Islet precursor cell (in vitro differentiated cells): Measurements from ENCODE around the gene ARFGAP1.
A peak's percentile ranks its signal among the peaks of the same experiment; 100 is the strongest.

Experiments
- DNase-seq: peaks from one replicate; pipeline ENCODE4 v3.0.0-alpha.2; 2018

The ARFGAP1 gene

DNA sequence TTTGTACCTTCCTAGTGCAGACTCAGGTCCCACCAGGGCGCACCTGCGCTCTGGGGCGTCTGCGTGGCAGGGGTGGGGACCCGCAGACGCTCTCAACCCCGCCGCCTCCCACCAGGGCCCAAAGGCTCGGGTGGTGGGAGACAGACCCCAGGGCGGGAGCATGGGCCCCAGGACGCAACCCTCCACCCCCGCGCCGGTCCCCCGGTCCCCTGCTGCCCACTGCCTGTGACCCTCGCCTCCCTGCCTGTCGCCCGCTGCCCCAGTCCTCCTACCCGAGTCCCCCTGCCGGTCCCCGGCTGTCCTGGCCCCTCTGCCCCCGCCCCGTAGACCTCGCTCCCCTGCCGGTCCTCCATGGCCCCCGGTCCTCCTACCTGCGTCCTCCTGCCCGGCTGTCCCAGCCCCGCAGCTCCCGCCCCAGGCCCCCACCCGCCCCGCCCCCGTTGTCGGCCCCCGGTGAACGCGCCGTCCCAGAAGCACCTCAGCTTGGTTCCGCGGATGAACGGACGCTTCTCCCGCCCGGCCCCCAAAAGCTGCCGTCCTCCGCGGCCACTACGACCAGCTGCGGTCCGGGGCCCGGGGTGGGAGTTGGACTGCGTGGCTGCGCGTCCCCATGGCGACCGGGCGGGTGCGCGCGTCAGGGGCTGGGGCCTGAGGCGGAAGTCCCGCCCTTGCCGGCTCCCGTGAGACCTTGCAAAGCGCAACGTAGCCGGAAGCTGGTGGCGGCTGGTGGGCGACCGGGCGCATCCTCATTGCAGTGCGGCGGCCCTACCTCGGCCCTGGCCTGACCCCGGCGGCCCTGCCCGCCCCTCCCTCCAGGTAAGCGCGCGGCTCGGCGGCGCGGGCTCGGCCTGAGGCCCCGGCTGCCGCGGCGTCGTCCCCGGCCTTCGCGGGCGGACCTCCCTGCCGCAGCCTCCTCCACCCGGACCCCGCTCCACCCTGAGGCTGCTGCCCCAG is at the start of gene ARFGAP1:
Gene ARFGAP1 (plus strand): TSS at position 709 of the 954 bp plus-strand sequence. CDS start 2,768 bp downstream, outside the sequence.
- DNase-seq = peak; percentile 96

DNA sequence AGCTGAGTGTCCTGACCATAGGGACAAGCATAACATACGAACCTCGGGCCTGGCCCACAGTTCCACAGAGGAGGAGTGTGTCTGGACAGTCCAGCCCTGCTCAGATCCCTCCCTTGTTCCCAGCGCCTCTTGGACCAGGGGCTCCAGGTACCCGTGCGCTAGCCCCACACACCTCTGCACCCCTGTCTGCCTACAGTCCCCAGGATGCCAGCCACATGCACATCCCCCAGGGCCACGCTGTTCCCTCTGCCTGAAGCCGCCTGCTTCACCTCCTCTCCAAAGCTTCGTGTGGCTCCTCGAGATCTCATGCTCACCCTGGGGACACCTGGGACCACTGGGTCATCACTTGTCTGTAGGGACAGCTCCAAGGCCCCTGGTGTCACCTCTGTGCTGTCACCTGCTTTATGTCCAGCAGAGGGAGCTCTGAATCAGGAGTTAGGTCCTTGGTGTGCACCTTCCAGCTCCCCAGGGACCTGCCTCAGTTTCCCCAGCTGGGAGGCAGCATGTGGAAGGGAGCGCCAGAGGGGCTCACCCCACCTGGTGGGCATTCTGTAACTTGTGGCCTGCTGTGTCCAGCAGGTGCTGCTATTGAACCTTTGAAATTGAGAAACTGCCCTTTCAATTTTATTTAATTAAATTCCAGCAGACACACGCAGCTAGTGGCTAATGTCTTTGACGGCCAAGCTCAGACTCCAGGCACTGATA is 49.3 kb upstream of the ARFGAP1 start:
- no peak for DNase-seq

DNA sequence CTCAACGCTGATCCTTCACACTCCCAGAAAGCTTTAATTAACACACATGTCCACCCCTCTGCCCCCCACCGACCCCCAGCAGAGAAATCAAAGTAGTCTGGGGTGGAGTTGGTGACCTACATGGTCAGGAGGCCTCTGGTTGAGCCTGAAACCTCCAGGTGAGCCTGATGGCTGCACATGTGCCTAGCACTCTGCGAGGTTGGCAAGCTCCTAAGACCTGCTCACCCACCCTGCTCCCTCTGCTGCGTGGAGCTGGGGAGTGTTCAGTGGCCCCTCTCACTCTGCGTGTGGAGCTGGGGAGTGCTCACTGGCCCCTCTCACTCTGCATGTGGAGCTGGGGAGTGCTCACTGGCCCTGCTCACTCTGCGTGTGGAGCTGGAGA is 48.8 kb upstream of the ARFGAP1 start:
- no peak for DNase-seq

DNA sequence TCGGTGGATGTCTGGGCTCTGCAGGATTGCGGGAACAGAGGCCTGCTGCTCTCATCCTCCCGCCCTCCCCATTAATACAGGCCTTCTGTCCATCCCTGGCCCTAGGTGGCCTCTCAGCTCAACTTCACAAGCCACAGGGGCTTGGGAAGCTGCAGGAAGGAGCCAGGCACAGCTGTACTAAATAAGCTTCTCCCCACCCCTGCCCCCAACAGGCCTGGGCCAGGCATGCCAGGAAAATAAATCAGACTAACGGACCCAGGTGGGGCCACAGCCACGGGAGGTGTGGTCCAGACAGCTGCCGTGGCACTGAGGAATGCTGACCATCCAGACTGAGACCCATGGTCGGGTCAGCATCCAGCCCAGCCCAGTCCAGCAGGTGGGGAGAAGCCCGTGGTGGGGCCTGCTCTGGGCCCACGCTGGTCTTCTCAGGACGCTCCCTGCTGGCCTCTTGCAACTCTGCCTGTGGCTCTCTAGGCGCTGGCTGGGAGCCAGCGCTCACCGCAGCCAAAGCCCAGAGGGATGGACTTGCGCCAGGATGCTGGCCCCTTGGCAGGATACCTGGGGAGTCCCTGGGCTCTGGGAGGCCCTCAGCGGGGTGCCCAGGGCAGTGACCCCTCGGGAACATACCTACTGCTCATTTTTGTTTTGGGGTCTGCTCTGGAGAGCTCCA is 48.1 kb upstream of the ARFGAP1 start:
- DNase-seq = peak; percentile 96

DNA sequence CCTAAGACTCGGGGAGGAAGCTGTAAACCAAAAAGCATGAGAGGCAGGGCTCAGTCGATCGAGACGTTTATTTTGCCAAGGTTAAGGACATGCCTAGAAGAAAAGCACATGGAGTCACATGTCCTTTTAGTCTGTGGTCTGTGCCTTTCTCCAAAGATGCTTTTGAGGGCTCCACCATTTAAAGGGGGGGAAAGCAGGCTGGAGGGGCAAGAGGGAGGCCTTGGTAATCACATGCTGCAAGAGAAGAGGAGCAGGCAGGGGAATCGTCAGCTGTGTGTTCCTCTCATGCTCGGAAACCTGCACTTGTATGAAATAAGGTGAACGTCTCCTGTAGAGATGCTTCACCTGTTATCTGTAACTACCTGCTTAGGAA is 47.5 kb upstream of the ARFGAP1 start:
- DNase-seq = no peak

DNA sequence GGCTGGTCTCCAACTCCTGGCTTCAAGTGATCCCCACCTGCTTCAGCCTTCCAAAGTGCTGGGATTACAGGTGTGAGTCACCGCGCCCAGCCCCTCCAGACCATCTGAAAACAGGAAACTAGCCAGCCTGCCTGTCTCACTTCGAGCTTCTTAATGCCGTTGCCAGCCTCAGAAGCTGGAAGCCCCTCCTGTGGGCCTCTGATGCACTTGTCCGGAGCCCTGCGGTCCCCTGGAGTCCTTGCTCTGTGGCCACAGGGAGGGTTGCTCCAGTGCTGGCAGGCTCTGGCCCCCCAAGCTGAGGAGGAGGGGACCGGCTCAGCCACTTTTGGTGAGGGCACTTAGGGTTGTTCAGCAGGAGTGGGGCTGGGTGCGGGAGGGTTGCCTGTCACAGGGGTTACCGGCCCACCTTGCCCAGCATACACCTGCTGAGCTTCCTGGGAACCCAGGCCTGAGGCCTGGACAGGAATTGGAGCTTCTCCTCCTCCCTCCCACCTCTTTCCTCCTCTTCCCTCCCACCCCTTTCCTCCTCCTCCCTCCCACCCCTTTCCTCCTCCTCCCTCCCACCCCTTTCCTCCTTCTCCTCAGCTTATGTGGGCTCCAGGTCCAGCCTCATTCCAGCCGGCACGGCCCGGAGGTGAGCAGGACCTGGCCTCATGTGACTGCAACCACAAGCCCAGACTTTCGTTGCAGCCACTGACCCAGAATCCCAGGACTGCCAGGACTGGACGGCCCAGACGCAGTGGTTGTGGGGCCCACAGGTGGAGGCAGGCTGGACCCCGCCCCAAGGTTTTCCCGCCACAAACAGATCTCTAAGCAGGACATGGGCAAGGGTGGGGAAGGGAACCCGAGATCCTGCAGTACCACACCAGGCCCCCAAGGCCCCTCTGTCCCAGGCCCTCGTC is 46.3 kb upstream of the ARFGAP1 start:
- peak; percentile 92 for DNase-seq

DNA sequence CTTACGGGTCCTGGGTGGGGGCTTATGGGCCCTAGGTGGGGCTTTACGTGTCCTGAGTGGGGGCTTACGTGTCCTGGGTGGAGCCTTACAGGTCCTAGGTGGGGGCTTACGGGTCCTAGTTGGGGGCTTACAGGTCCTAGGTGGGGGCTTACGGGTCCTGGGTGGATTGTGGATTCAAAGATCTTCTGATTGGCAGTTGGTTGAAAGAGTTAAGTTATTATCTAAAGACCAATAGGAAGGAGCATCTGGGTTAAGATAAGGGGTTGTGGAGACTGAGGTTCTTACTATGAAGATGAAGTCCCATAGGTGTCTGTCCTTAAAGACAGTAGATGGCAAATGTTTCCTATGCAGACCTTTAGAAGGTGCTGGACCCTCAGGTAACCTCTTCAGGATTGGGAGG is 45.4 kb upstream of the ARFGAP1 start:
- DNase-seq = no peak

DNA sequence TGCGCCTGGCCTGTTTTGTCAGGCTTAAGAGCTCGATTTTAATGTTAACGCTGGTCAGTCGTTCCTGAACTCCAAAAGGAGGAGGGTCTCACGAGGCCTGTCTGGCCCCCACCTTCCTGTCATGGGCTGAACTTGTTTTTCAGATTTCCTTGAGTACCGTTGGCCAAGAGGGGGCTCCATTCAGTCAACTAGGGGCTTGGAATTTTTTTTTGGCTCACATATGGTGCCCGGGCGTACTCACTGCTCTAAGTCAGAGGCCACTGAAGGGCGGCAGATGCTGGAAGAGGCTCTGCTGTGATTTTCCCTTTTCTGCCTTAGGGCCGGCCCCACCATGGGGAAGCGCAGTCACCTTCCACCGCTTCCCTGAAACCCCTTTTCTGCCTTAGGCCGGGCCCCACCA is 43.8 kb upstream of the ARFGAP1 start:
- no peak for DNase-seq

DNA sequence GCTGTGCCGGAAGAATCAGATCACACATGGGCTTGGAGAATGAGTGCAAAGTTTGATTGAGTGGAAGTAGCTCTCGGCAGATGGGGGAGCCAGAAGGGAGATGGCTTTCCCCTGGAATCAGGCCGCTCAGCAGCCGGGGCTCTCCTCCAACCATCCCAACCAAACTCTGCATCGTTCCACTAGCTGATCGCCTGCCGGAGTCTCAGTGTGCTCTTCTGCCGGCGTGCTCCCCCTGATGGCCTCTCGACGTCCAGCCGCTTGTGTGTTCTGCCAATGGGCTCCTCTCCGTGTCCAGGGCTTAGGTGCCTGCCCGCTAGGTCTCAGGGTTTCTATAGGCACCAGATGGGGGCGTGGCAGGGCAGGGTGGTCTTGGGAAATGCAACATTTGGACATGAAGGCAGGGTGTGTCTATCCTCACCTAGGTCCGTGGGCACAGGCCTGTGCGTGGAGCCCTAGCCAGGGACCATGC is 41.8 kb upstream of the ARFGAP1 start:
- peak; percentile 90 for DNase-seq

DNA sequence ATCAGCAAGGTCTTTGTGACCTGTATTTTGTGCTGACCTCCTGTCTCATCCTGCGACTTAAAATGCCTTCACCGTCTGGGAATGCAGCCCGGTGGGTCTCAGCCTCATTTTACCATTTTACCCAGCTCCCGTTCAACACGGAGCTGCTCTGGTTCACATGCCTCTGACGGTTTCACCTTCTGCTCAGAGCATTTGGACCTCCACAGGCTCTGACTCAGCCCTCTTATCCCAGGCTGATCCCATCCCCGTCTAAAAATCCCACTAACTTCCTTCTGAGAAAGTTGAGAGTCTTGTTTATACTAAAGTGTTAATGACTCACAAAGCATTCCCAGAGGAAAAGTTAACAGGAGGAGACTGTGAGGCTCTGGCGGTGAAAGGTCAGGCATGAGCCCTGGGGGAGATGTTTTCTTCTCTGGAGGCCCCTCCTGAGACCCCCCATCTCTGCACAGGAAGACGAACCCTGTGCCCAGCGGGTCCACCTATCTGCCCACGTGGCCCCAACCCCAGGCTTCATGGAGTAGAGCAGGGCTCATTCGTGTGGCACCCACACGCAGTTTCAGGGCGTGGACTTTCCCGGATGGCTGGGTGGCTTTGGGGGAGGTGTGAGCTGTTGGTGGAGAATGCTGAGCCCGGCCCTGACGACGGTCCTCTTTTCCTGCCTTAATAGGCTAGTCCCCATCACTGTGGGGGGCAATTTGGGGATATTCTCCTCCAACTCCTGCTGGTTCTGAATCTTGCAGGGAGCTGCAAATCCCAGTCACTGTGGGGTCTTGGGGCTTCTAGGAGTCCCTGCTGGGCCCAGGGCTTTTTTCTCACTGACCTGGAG is 40.2 kb upstream of the ARFGAP1 start:
- peak; percentile 99 for DNase-seq

DNA sequence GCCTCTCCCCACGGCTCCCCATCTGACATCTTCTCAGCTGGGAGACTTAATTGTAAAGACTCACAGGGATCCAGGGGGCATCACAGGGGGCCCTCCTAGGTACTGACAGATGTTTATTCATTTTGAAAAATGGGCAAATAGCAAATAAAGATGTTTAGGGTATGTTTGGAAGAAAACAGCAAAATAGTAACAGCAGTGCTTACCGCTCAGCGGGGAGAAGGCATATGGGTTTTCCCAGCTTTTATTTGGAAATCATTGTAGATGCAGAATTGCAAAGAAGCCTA is 39.6 kb upstream of the ARFGAP1 start:
- DNase-seq = no peak

DNA sequence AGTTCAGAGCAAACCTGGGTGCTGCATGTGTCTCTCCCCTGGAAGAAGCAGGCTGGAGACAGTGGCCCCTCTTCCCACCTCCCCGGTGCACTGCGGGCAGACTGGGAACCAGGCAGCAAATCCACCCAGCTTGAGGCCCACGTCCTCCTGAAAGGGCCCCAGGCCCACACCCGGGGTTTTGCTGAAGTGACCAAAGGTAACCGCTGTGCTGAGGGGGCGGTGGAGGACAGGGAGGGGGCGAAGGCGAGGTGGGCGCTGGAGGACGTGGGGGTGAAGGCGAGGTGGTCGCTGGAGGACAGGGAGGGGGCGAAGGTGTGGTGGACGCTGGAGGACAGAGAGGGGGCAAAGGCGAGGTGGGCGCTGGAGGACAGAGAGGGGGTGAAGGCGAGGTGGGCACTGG is 38.7 kb upstream of the ARFGAP1 start:
- DNase-seq = no peak

DNA sequence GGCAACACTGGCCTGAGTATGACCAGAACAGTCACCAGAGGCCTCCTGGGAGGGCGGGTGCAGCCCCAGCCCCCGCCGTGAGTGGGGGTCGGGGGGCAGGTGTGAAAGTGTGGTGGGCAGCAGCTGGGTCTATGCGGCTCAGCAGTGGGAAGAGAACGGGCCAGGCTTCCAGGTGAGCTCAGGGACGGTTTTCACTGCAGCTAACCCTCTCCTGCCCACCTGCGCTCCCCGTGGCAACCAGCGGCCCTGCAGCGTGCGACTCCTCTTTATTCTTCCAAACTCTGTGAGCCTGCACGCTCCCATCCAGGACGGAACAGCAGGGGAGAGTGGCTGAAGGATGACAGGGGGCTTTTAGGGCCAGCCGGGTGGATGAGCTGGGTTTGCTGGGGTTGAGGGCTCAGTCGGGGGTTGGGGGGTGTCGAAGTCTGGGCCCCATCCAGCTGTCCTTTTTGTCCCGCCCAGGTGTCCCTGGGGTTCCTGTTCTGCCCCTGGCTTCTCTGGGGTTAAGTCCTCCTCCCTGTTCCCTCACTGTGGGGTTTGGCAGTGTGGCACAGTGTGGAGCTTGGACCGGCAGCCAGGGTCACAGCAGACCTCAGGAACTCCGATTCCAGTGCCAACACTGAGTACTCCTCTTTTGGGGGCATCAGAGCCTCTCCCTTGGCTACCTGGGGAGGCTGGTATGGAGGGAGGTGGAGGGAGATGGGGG is 37.8 kb upstream of the ARFGAP1 start:
- DNase-seq = peak; percentile 93

DNA sequence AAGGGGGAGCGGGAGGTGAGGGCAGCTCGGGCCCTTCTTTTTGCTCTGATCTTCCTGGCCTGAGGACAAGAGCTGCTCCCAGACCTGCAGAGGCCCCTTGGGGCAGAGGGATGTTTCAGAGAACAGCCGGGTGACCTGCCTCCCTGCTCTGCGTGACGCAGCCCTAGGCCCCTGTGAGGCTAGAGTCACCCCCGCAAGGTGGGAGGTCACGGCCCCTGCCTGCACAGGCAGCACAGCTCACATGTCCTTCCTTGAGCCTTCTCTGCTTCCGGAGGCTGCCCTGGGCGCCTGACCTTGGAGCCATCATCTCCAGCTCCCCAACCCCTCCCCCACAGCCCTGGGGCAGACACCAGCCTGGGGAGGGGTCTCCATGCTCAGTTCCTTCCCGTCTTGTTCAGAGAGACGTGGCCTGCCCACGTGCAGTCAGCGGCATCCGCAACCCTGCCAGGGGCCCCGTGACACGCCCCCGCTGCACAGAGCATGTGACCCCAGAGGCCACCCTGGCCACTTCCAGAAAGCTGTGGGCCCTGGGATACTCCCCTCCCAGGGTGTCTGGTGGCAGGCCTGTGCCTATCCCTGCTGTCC is 37.1 kb upstream of the ARFGAP1 start, which contains the start of gene BIRC7:
Gene BIRC7 (plus strand): TSS at position 507 of the 585 bp plus-strand sequence. CDS start 192 bp downstream, outside the sequence.
- peak; percentile 84 for DNase-seq

DNA sequence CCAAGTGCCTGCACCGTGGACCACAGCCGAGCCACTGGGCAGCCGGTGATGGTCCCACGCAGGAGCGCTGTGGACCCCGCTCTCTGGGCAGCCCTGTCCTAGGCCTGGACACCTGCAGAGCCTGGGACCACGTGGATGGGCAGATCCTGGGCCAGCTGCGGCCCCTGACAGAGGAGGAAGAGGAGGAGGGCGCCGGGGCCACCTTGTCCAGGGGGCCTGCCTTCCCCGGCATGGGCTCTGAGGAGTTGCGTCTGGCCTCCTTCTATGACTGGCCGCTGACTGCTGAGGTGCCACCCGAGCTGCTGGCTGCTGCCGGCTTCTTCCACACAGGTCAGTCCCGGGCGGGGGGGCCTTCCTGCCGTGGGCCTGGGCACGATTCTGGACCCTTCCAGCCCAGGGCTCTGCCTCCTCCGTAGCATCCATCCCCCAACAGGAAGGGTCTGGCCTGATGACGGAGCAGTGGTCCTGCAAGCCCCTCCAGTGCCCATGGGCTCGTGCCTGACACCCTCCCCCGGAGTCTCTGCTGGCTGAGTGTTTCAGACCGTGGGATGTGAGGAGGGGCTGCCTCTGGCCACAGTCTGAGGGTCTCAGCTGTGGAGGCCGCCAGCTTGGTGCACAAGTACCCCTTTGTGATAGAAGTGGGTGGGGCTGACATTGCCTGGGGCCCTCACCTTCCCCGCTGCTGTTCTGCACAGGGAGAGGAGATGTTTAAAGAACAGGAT is 36.3 kb upstream of the ARFGAP1 start:
- DNase-seq = peak; percentile 77

DNA sequence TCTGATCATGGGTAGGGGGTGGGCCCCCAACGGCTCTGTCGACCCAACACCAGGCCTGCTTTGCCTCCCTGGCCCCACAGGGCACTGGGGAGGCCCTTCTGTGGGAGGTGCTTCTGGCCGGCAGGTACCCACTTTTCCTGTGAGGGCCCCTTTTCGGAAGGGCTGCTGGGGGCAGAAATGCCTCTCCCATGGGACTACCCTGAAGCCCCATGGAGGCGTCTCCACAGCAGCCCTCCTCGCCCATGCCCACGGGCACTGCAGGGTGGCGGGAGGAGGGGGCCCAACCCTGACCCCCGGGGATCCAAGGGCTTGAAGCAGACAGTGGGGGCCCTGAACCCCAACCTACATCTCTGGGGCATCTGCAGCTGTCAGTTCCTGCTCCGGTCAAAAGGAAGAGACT is 34.6 kb upstream of the ARFGAP1 start:
- no peak for DNase-seq

DNA sequence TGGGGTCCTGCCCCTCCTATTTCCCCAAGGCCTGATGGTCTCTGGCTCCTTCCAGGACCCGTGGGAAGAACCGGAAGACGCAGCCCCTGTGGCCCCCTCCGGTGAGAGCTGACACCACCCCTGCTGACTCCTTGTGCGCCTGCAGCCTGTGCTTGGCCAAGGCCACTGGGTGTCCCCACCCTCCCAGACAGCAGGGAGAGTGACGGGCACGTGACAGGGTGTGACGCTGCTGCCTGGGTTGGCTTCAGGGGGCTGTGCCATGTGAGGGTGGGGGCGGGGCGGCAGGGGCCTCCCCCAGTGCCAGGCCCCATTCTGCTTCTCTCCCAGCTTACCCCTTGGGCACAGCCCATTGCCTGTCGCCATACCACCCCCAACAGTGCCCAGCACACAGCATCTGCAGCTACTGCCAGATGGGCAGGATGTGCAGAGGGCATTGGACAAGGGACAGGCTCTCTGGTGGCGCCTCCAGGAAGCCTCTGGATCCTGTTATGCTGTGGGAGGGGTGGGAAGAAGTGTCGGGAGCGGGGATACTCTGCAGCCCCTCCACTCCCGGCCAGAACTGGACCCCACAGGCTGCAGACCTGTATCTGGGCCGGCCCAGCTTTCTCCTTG is 34.0 kb upstream of the ARFGAP1 start:
- no peak for DNase-seq

DNA sequence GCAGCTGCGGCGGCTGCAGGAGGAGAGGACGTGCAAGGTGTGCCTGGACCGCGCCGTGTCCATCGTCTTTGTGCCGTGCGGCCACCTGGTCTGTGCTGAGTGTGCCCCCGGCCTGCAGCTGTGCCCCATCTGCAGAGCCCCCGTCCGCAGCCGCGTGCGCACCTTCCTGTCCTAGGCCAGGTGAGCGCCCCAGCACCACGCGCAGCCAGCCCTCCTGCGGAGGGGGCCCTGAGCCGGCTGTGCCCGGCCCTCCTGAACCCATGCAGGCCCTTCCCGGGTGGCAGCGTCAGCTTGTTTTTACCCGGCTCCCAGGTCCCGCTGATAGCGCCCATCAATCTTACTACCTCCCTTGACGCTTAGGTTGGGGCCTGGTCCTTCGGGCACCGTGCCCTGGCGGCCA is 33.2 kb upstream of the ARFGAP1 start:
- no peak for DNase-seq

DNA sequence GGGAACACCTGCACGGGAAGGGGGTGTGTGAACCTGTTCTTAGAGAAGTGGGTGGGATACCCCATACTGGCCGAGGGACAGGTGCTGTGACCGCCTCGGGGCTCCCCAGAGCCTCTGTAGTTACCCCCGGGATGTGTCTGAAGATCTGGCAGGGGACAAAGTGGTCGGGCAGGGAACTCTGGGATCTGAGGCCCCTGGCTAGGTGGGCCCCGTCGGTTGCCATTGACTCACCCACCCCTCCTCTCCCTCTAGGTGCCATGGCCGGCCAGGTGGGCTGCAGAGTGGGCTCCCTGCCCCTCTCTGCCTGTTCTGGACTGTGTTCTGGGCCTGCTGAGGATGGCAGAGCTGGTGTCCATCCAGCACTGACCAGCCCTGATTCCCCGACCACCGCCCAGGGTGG is 32.6 kb upstream of the ARFGAP1 start:
- DNase-seq = no peak
